HG03520 (cell line): ENCODE data around the gene CRYBG2.

Source experiments
- ATAC-seq: cut with Tn5 transposase; IDR thresholded peaks from one replicate; pipeline ENCODE4 v1.9.1; 2021; ENCODE audit warnings: mild to moderate bottlenecking, moderate library complexity; ENCODE audit not compliant: unreplicated experiment

The CRYBG2 gene

GRCh38 chr1:26283871-26284596 lies 69.9 kb downstream of the CRYBG2 start:
- ATAC-seq = no peak

GRCh38 chr1:26283279-26283853 lies 70.6 kb downstream of the CRYBG2 start:
- ATAC-seq = no peak

GRCh38 chr1:26282401-26282918 lies 71.5 kb downstream of the CRYBG2 start:
- ATAC-seq = no peak

GRCh38 chr1:26281971-26282370 lies 72.0 kb downstream of the CRYBG2 start:
- no peak for ATAC-seq

GRCh38 chr1:26281091-26281958 lies 72.6 kb downstream of the CRYBG2 start:
- ATAC-seq = no peak

- ATAC-seq = no peak
Measured at GRCh38 chr1:26280333-26281042, 73.4 kb downstream of the CRYBG2 start.

- peak; percentile 50 for ATAC-seq
Measured at GRCh38 chr1:26279456-26280332, 74.2 kb downstream of the CRYBG2 start, which contains the start of gene SH3BGRL3. SH3BGRL3 (plus strand) TSS chr1:26280086; CDS start chr1:26280156, 70 bp downstream.

- no peak for ATAC-seq
Measured at GRCh38 chr1:26278724-26279455, 75.0 kb downstream of the CRYBG2 start.

GRCh38 chr1:26278303-26278702 lies 75.6 kb downstream of the CRYBG2 start:
- ATAC-seq = no peak

- ATAC-seq = no peak
Measured at GRCh38 chr1:26277719-26278118, 76.2 kb downstream of the CRYBG2 start.

GRCh38 chr1:26277261-26277661 lies 76.7 kb downstream of the CRYBG2 start:
- no peak for ATAC-seq

GRCh38 chr1:26276432-26276838 lies 77.5 kb downstream of the CRYBG2 start:
- no peak for ATAC-seq

- no peak for ATAC-seq
Measured at GRCh38 chr1:26275580-26276431, 78.1 kb downstream of the CRYBG2 start.

GRCh38 chr1:26274801-26275425 lies 79.0 kb downstream of the CRYBG2 start:
- no peak for ATAC-seq
